Neural cell (in vitro differentiated cells): Measurements from ENCODE around the gene ABHD8. TPM values are rescaled to one million over a fixed set of nuclear protein-coding genes. Genes with fewer than 3 reads are reported as not detected.

Experiments
- H2AFZ ChIP-seq: fragments of 200-600, 300-800 bp; sonication (generic), shearing (Covaris generic); 2 replicates; pipeline ENCODE4 v1.6.0; 2014; ENCODE audit warnings: low read depth, mild to moderate bottlenecking, antibody characterized with exemption, low read length, moderate library complexity
- H3F3A ChIP-seq: fragments of 200-600 bp; shearing (Covaris generic); 2 replicates; pipeline ENCODE4 v1.6.1; 2016; ENCODE audit warnings: mild to moderate bottlenecking, moderate library complexity, mixed read lengths, antibody characterized with exemption, low read length; ENCODE audit not compliant: insufficient read depth, poor library complexity, severe bottlenecking
- H3K27ac ChIP-seq: fragments of 200-600, 300-800 bp; sonication (generic), shearing (Covaris generic); 2 replicates; pipeline ENCODE4 v1.5.1; 2014; ENCODE audit warnings: mild to moderate bottlenecking, low read length, moderate library complexity
- H3K27me3 ChIP-seq: fragments of 300-800, 200-600 bp; sonication (generic), shearing (Covaris generic); 2 replicates; pipeline ENCODE4 v1.6.0; 2014; ENCODE audit warnings: mild to moderate bottlenecking, low read depth, low read length, moderate library complexity; ENCODE audit not compliant: insufficient read depth
- H3K36me3 ChIP-seq: fragments of 300-800, 200-600 bp; sonication (generic), shearing (Covaris generic); 2 replicates; pipeline ENCODE4 v1.5.1; 2014; ENCODE audit warnings: mild to moderate bottlenecking, antibody characterized with exemption, low read length, moderate library complexity; ENCODE audit not compliant: insufficient read depth
- H3K4me2 ChIP-seq: fragments of 300-800, 200-600 bp; sonication (generic), shearing (Covaris generic); 2 replicates; pipeline ENCODE4 v1.6.0; 2014; ENCODE audit warnings: mild to moderate bottlenecking, low read length
- H3K4me3 ChIP-seq: fragments of 300-800, 200-600 bp; sonication (generic), shearing (Covaris generic); 2 replicates; pipeline ENCODE4 v1.5.1; 2014; ENCODE audit warnings: mild to moderate bottlenecking, low read length, moderate library complexity
- H3K79me2 ChIP-seq: fragments of 200-600 bp; shearing (Covaris generic); replicated peaks from 2 replicates; pipeline ENCODE4 v1.6.0; 2014; ENCODE audit warnings: mild to moderate bottlenecking, low read length, moderate library complexity; ENCODE audit not compliant: insufficient read depth
- H3K9ac ChIP-seq: fragments of 300-800, 200-600 bp; sonication (generic), shearing (Covaris generic); 2 replicates; pipeline ENCODE4 v1.6.1; 2016; ENCODE audit warnings: mild to moderate bottlenecking, low read length, mixed read lengths
- H3K9me2 ChIP-seq: fragments of 200-600 bp; shearing (Covaris generic); 2 replicates; pipeline ENCODE4 v1.6.1; 2016; ENCODE audit warnings: mild to moderate bottlenecking, low read length, mixed read lengths; ENCODE audit not compliant: insufficient read depth
- H3K9me3 ChIP-seq: fragments of 200-600, 300-800 bp; sonication (generic), shearing (Covaris generic); 2 replicates; pipeline ENCODE4 v1.6.1; 2016; ENCODE audit warnings: mild to moderate bottlenecking, mixed run types, low read length, moderate library complexity, mixed read lengths
- H4K20me1 ChIP-seq: fragments of 200-600 bp; shearing (Covaris generic); 2 replicates; pipeline ENCODE4 v1.6.1; 2016; ENCODE audit warnings: mild to moderate bottlenecking, mixed run types; ENCODE audit not compliant: insufficient read depth
- EP300 ChIP-seq: fragments of 450-650 bp; conservative IDR thresholded peaks from 2 replicates; pipeline ENCODE4 v1.6.1; 2014; ENCODE audit warnings: antibody characterized with exemption, mild to moderate bottlenecking, moderate library complexity; ENCODE audit not compliant: poor library complexity, severe bottlenecking
- EZH2 ChIP-seq: fragments of 200-600, 300-800 bp; shearing (Covaris generic), sonication (generic); IDR thresholded peaks from 2 replicates; pipeline ENCODE4 v1.6.1; 2014; ENCODE audit warnings: antibody characterized with exemption, low read length, borderline replicate concordance, mild to moderate bottlenecking; ENCODE audit not compliant: insufficient read depth, poor library complexity, severe bottlenecking
- MXI1 ChIP-seq: fragments of 450-650 bp; conservative IDR thresholded peaks from 2 replicates; pipeline ENCODE4 v1.6.1; 2014; ENCODE audit warnings: antibody characterized with exemption, mild to moderate bottlenecking; ENCODE audit not compliant: poor library complexity, severe bottlenecking
- POLR2AphosphoS5 ChIP-seq: IDR thresholded peaks from 2 replicates; pipeline ENCODE4 v1.6.1; 2012
- RAD21 ChIP-seq: fragments of 450-650 bp; conservative IDR thresholded peaks from 2 replicates; pipeline ENCODE4 v1.6.1; 2014; ENCODE audit warnings: antibody characterized with exemption, mild to moderate bottlenecking, moderate library complexity
- REST ChIP-seq: IDR thresholded peaks from 2 replicates; pipeline ENCODE4 v1.6.1; 2012; ENCODE audit warnings: borderline replicate concordance
- SMC3 ChIP-seq: fragments of 450-650 bp; conservative IDR thresholded peaks from 2 replicates; pipeline ENCODE4 v1.6.1; 2014; ENCODE audit warnings: antibody characterized with exemption, mild to moderate bottlenecking, moderate library complexity; ENCODE audit not compliant: poor library complexity
- TAF1 ChIP-seq: IDR thresholded peaks from 2 replicates; pipeline ENCODE4 v1.6.1; 2012; ENCODE audit warnings: low read depth
- polyA plus RNA-seq: library from polyadenylated mRNA; depleted of rRNA; stranded (reverse); fragments of >200 nt; gene quantifications from 2 replicates; pipeline ENCODE4 v1.2.3, GENCODE V29; 2014
- TF ChIP-seq, protein P1 (sequence below): fragments of 450-650 bp; IDR thresholded peaks from 2 replicates; pipeline ENCODE4 v1.5.1; 2014; ENCODE audit warnings: antibody characterized with exemption, mild to moderate bottlenecking, moderate library complexity; ENCODE audit not compliant: poor library complexity, severe bottlenecking

The ABHD8 gene
- polyA plus RNA-seq, 1 donor from 2014 or later = 28.1 TPM

- Histone ChIP-seq H4K20me1 (no peaks in the 10 kb centered on the region), H3F3A (no peaks in the 10 kb centered on the region), H3K9ac (no peak overlapping the region), H3K9me3 (no peaks in the 10 kb centered on the region), H2AFZ (no peak overlapping the region), H3K4me3 (no peak overlapping the region), H3K4me2 (no peak overlapping the region), H3K79me2 (no peaks in the 10 kb centered on the region), H3K27me3 (no peaks in the 10 kb centered on the region), H3K36me3 (no peaks in the 10 kb centered on the region), H3K9me2 (no peaks in the 10 kb centered on the region), H3K27ac (no peak overlapping the region)
- TF ChIP-seq POLR2AphosphoS5 (no peak), RAD21 (no peak), EP300 (no peak), SMC3 (no peak), MXI1 (no peak), REST (no peak), TAF1 (no peak)
- TF ChIP-seq, protein P1, sequence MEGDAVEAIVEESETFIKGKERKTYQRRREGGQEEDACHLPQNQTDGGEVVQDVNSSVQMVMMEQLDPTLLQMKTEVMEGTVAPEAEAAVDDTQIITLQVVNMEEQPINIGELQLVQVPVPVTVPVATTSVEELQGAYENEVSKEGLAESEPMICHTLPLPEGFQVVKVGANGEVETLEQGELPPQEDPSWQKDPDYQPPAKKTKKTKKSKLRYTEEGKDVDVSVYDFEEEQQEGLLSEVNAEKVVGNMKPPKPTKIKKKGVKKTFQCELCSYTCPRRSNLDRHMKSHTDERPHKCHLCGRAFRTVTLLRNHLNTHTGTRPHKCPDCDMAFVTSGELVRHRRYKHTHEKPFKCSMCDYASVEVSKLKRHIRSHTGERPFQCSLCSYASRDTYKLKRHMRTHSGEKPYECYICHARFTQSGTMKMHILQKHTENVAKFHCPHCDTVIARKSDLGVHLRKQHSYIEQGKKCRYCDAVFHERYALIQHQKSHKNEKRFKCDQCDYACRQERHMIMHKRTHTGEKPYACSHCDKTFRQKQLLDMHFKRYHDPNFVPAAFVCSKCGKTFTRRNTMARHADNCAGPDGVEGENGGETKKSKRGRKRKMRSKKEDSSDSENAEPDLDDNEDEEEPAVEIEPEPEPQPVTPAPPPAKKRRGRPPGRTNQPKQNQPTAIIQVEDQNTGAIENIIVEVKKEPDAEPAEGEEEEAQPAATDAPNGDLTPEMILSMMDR = no peak
Measured at GRCh38 chr19:17322854-17323253, 19.6 kb upstream of the ABHD8 start.

DNA sequence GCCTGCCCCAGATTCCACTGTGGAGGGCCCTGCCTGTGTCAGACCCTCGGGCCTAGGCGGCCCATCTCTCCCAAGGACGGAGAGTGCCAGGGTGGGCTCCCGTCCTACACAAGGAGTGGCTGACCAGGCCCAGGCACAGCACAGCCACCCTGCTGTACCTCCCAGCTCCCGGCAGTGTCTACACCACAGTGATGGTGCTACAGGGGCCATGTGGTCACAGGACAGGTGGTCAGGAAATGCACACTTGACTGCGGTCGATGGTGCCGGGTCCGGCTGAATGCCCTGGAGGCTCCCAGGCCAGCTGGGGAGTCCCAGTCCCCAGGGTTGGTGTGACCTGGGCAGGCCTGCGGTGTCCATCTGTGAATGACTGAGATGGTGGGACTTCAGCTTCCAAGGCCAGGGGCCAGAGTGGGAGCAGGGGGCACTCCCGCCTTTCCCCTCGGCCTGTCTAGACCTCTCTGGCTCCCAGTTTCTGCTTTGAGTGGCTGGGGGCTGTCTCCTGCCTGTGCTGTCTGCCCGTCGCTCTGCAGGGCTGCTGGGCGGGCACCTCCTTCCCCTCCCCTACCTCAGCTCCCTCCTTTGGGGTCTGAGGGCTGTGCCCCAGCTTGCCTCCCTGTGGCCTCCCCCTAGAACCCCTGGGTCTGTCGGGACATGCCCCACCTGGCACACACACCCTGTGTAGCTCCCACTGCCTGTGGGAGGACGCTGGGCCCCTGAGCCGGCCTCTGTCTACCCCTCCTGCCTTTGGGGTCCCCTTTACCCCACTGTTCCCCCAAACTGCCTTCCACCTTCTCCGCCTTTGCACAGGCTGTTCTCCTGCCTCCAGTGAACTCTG, 18.6 kb upstream of the ABHD8 start:
- Histone ChIP-seq H3K27ac (no peak overlapping the region), H3K9ac (no peak overlapping the region), H3K4me2 (no peak overlapping the region), H3K27me3 (no peaks in the 10 kb centered on the region), H3K9me3 (no peaks in the 10 kb centered on the region), H3K79me2 (no peaks in the 10 kb centered on the region), H3K4me3 (no peak overlapping the region), H2AFZ (no peak overlapping the region), H3F3A (no peaks in the 10 kb centered on the region), H3K36me3 (no peaks in the 10 kb centered on the region), H3K9me2 (no peaks in the 10 kb centered on the region), H4K20me1 (no peaks in the 10 kb centered on the region)
- TF ChIP-seq TAF1 = no peak
- no peak for TF ChIP-seq MXI1
- TF ChIP-seq, protein P1 = no peak
- no peak for TF ChIP-seq REST
- no peak for TF ChIP-seq POLR2AphosphoS5
- no peak for TF ChIP-seq EP300
- no peak for TF ChIP-seq EZH2
- no peak for TF ChIP-seq SMC3
- no peak for TF ChIP-seq RAD21
